ENCODE data around the gene ASPG. TPM values are rescaled to one million over a fixed set of nuclear protein-coding genes. Genes with fewer than 3 reads are reported as not detected.
"Not testable (repeated sequence)": the region's sequence is repeated elsewhere in the genome, so short reads cannot be mapped to it uniquely, and the experiment has no call there.

Gene ASPG
- total and polyA plus RNA-seq, 3 donors from 2014 or later, result 2.7 to 3.7 (median 3.3) TPM

DNA sequence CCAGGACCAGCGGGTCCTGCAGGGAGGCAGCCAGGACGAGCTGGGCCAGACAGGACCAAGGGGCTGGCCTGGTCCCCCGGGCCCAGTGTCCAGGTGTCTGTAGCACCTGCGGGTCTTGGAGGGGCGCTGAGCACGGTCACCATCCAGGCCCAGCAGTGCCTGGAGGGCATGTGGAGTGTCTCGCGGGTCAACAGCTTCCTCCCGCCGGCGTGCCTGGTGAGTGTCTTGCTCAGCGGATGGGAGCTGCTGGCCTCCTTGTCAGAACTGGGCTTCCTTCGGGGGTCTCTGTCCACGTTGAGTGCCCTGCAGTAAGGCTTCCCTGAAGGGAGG, 66.7 kb downstream of the ASPG start:
- no peak overlapping the region for H3K4me3 ChIP-seq
- 92% methylated on average over 14 of the region's 14 CpGs; no CpG with 5 or more reads in 1 of the 2 donors for WGBS, 2 donors
- intact Hi-C loops (cut with DNase I; ENCODE audit: low total_unique reads), result no loop called here
- no peaks in the 10 kb centered on the region for H3K4me1 ChIP-seq
- DNase-seq, result no peak
- H3K9me3 ChIP-seq, result no peaks in the 10 kb centered on the region
- no peaks in the 10 kb centered on the region for H3K36me3 ChIP-seq (ENCODE audit: low read depth, missing control alignments)
- TF ChIP-seq, protein P1, sequence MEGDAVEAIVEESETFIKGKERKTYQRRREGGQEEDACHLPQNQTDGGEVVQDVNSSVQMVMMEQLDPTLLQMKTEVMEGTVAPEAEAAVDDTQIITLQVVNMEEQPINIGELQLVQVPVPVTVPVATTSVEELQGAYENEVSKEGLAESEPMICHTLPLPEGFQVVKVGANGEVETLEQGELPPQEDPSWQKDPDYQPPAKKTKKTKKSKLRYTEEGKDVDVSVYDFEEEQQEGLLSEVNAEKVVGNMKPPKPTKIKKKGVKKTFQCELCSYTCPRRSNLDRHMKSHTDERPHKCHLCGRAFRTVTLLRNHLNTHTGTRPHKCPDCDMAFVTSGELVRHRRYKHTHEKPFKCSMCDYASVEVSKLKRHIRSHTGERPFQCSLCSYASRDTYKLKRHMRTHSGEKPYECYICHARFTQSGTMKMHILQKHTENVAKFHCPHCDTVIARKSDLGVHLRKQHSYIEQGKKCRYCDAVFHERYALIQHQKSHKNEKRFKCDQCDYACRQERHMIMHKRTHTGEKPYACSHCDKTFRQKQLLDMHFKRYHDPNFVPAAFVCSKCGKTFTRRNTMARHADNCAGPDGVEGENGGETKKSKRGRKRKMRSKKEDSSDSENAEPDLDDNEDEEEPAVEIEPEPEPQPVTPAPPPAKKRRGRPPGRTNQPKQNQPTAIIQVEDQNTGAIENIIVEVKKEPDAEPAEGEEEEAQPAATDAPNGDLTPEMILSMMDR (IDR thresholded peaks at IDR 0.05), result no peak
- no peak for TF ChIP-seq POLR2A (IDR thresholded peaks at IDR 0.05)
- H3K27me3 ChIP-seq, result no peaks in the 10 kb centered on the region
- H3K27ac ChIP-seq, result no peak overlapping the region

DNA sequence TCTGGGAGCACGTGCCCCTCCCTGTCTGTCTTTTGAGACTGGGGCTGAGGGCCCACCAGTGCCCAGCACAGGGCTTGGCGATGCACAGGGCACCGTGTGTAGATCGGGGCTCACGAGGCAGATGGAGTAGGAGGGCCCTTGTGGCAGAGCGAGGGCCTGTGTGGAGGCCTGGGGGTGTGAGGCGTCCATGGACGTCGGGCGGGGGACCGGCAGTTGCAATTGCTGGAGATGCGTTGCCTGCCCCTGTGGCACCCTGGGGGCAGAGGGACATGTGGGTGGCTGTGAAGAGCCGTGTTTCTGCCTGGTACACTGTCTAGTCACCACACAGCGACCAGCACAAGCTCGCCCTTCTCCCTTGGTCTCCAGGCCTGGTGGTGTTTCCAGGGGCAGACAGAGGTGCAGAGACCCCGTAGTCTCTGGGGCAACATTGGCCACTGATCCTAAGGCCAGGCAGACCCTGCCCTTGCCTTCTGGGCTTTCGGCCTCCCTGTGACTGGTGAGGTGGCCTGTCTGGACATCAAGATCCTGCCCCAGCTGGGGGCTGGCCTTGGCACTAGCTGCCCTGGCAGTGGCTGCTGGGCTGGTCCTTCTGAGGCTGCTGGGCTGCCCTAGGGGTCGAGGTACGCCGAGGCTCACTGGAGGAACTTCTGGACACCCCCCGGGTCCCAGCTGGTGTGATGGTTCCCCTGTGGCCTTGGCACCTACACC, 67.3 kb downstream of the ASPG start:
- H3K27me3 ChIP-seq, result no peaks in the 10 kb centered on the region
- no peaks in the 10 kb centered on the region for H3K36me3 ChIP-seq (ENCODE audit: low read depth, missing control alignments)
- TF ChIP-seq, protein P1 (IDR thresholded peaks at IDR 0.05), result no peak
- TF ChIP-seq POLR2A (IDR thresholded peaks at IDR 0.05), result no peak
- H3K4me1 ChIP-seq, result no peaks in the 10 kb centered on the region
- no peak overlapping the region for H3K27ac ChIP-seq
- H3K4me3 ChIP-seq, result no peak overlapping the region
- WGBS, 2 donors, result 89 to 96% methylated on average over 16 to 17 of the region's 21 CpGs
- H3K9me3 ChIP-seq, result no peaks in the 10 kb centered on the region
- intact Hi-C loops (cut with DNase I; ENCODE audit: low total_unique reads), result no loop called here
- DNase-seq, result no peak

DNA sequence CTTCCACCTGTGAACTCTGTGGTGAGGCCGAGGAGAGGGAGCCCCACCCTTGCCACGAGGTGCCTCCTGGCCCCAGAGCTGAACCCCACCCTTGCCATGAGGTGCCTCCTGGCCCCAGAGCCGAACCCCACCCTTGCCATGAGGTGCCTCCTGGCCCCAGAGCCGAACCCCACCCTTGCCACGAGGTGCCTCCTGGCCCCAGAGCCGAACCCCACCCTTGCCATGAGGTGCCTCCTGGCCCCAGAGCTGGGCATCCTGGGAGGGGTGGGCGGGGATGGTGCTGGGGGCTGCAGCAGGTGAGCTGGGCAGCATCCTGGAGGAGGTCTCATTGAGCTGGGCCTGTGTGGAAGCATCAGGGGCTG, 67.9 kb downstream of the ASPG start:
- H3K27ac ChIP-seq; H3K9me3 ChIP-seq; DNase-seq; H3K4me3 ChIP-seq; H3K4me1 ChIP-seq; H3K27me3 ChIP-seq; H3K36me3 ChIP-seq (ENCODE audit: low read depth, missing control alignments); intact Hi-C loops (cut with DNase I; ENCODE audit: low total_unique reads): not testable (repeated sequence)
- WGBS, 2 donors, result 20 to 57% methylated on average over 1 to 6 of the region's 7 CpGs

DNA sequence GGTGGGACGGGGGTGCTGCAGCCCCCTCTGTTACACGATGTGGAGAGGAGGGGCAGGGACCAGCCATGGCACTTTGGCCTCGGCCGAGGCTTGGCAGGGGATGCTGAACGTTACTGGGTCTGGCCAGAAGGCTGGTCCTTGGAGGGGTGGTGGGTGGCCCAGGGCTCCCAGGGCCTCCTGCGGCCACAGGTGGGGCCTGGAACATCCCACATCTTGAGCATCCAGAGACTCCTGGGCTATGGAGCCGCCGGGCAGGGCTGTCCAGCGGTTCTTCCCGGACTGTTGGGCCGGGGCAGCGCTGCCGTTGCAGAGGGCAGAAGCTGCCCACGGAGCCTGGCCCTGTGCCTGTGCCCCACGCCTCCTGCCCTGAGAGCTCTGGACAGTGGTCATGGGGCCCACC, 68.7 kb downstream of the ASPG start:
- Histone ChIP-seq H3K27ac (no peak overlapping the region), H3K27me3 (no peaks in the 10 kb centered on the region), H3K4me1 (peaks cover 7% of the 10 kb centered on the region), H3K4me3 (no peak overlapping the region), H3K9me3 (no peaks in the 10 kb centered on the region), H3K36me3 (ENCODE audit: low read depth, missing control alignments) (no peaks in the 10 kb centered on the region)
- WGBS, 2 donors, result 81 to 82% methylated on average over 5 to 15 of the region's 15 CpGs
- intact Hi-C loops (cut with DNase I; ENCODE audit: low total_unique reads), result no loop called here
- no peak for TF ChIP-seq POLR2A (IDR thresholded peaks at IDR 0.05)
- TF ChIP-seq, protein P1 (IDR thresholded peaks at IDR 0.05), result no peak
- no peak for DNase-seq

DNA sequence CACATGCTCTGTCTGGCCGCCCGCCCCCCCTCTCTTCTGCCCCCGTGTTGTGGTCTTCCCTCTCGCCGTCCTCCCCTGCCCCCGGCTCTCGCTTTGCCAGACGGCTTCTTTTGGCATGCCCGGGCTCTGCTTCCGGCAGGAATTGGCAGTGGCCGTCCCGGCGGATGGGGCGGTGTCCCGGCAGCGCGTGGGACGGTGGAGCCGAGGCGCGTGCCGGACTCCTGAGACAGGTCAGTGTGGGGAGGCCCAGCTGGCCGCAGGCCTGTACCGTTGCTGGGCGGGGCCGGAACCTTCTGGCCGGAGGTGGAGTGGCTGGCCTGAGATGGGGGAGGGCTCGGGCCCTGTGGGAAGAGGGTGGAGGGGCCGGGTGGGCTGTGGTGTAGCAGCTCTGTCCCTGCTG, 70.0 kb downstream of the ASPG start:
- Histone ChIP-seq H3K27me3 (no peaks in the 10 kb centered on the region), H3K9me3 (no peaks in the 10 kb centered on the region), H3K36me3 (ENCODE audit: low read depth, missing control alignments) (no peaks in the 10 kb centered on the region), H3K27ac (no peak overlapping the region), H3K4me3 (no peak overlapping the region), H3K4me1 (peaks cover 10% of the 10 kb centered on the region)
- no peak for TF ChIP-seq POLR2A (IDR thresholded peaks at IDR 0.05)
- TF ChIP-seq, protein P1 (IDR thresholded peaks at IDR 0.05), result no peak
- 81 to 91% methylated on average over 17 to 29 of the region's 29 CpGs for WGBS, 2 donors
- intact Hi-C loops (cut with DNase I; ENCODE audit: low total_unique reads), result no loop called here
- no peak for DNase-seq

Measured in testis (tissue), 3 donors.